ENCODE data around the gene CRABP2.

The CRABP2 gene

GRCh38 chr1:156664767-156665411 lies 40.5 kb downstream of the CRABP2 start:
- no peak overlapping the region for H3K27ac ChIP-seq
- TF ChIP-seq, protein P1, sequence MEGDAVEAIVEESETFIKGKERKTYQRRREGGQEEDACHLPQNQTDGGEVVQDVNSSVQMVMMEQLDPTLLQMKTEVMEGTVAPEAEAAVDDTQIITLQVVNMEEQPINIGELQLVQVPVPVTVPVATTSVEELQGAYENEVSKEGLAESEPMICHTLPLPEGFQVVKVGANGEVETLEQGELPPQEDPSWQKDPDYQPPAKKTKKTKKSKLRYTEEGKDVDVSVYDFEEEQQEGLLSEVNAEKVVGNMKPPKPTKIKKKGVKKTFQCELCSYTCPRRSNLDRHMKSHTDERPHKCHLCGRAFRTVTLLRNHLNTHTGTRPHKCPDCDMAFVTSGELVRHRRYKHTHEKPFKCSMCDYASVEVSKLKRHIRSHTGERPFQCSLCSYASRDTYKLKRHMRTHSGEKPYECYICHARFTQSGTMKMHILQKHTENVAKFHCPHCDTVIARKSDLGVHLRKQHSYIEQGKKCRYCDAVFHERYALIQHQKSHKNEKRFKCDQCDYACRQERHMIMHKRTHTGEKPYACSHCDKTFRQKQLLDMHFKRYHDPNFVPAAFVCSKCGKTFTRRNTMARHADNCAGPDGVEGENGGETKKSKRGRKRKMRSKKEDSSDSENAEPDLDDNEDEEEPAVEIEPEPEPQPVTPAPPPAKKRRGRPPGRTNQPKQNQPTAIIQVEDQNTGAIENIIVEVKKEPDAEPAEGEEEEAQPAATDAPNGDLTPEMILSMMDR (IDR thresholded peaks at IDR 0.05), result no peak
- no peak for TF ChIP-seq ZFX (IDR thresholded peaks at IDR 0.05; ENCODE audit: borderline replicate concordance)

- TF ChIP-seq, protein P1 (IDR thresholded peaks at IDR 0.05), result no peak
- TF ChIP-seq ZFX (IDR thresholded peaks at IDR 0.05; ENCODE audit: borderline replicate concordance), result no peak
- H3K27ac ChIP-seq, result no peak overlapping the region
Observed at GRCh38 chr1:156664046-156664766, 41.2 kb downstream of the CRABP2 start.

GRCh38 chr1:156663178-156663577 lies 42.2 kb downstream of the CRABP2 start:
- H3K27ac ChIP-seq, result no peak overlapping the region
- no peak for TF ChIP-seq ZFX (IDR thresholded peaks at IDR 0.05; ENCODE audit: borderline replicate concordance)
- TF ChIP-seq, protein P1 (IDR thresholded peaks at IDR 0.05), result no peak

- no peak overlapping the region for H3K27ac ChIP-seq
- TF ChIP-seq ZFX (IDR thresholded peaks at IDR 0.05; ENCODE audit: borderline replicate concordance), result no peak
- TF ChIP-seq, protein P1 (IDR thresholded peaks at IDR 0.05), result no peak
Observed at GRCh38 chr1:156662800-156663055, 42.7 kb downstream of the CRABP2 start.

DNA sequence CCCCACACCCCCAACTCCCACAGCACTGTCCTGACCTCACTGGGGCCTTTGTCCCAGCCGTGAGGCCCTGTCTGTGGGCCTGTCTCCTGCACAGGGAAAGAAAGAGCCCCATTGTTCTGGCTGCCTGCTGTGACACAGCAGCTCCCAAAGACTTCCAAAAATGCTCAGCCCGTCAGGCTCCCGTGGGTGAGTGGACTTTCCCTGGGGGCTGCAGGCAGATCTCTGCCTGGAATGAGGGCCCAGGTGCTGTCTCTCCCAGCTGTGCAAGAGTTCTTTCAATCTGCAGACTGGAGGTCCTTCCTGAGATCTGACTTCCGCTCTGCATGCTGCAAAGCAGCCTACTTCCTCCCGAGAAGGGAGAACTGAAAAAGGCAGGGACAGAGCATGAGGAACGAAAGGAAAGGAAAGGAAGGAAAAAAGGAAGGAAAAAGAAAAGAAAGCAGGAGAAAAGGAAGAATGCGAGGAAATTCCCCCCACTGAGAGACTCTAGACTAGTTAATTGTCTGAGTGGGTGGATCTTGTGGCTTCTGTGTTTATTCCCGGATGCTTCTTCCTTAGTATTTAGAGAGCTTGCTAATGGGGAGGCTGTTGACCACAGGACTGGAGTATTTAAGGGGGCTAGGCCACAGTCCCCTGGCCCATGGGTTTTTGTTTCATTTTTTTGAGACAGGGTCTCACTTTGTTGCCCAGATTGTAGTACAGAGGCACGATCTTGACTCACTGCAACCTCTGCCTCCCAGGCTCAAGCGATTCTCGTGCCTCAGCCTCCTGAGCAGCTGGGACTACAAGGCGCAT lies 43.2 kb downstream of the CRABP2 start:
- TF ChIP-seq, protein P1 (IDR thresholded peaks at IDR 0.05), result no peak
- no peak for TF ChIP-seq ZFX (IDR thresholded peaks at IDR 0.05; ENCODE audit: borderline replicate concordance)
- no peak overlapping the region for H3K27ac ChIP-seq

GRCh38 chr1:156660752-156661112 lies 44.7 kb downstream of the CRABP2 start:
- H3K27ac ChIP-seq, result peak overlapping the region; percentile 42
- no peak for TF ChIP-seq ZFX (IDR thresholded peaks at IDR 0.05; ENCODE audit: borderline replicate concordance)
- TF ChIP-seq, protein P1 (IDR thresholded peaks at IDR 0.05), result no peak

Measured in 22Rv1 (cell line).